ENCODE data around the gene ERP29.

Gene ERP29

GRCh38 chr12:112063273-112063672, 50.0 kb downstream of the ERP29 start:
- no peak for ATAC-seq (ENCODE audit: low read depth)
- no peak for DNase-seq (ENCODE audit: low spot score)
- H3K4me1 ChIP-seq (ENCODE audit: insufficient read depth, poor library complexity, severe bottlenecking) = no peaks in the 10 kb centered on the region
- H3K9me3 ChIP-seq (ENCODE audit: severe bottlenecking) = no peaks in the 10 kb centered on the region
- no peak for TF ChIP-seq CTCF (IDR thresholded peaks at IDR 0.05; ENCODE audit: poor library complexity, severe bottlenecking)
- no peak overlapping the region for H3K4me3 ChIP-seq (ENCODE audit: severe bottlenecking)
- H3K27me3 ChIP-seq (ENCODE audit: insufficient read depth, poor library complexity, severe bottlenecking) = no peaks in the 10 kb centered on the region
- peaks cover 93% of the 10 kb centered on the region for H3K36me3 ChIP-seq (ENCODE audit: low read depth)
- H3K27ac ChIP-seq (ENCODE audit: poor library complexity, severe bottlenecking) = no peak overlapping the region

- Histone ChIP-seq H3K27ac (ENCODE audit: poor library complexity, severe bottlenecking) (no peak overlapping the region), H3K4me1 (ENCODE audit: insufficient read depth, poor library complexity, severe bottlenecking) (no peaks in the 10 kb centered on the region), H3K36me3 (ENCODE audit: low read depth) (peaks cover 93% of the 10 kb centered on the region), H3K4me3 (ENCODE audit: severe bottlenecking) (no peak overlapping the region), H3K27me3 (ENCODE audit: insufficient read depth, poor library complexity, severe bottlenecking) (no peaks in the 10 kb centered on the region), H3K9me3 (ENCODE audit: severe bottlenecking) (no peaks in the 10 kb centered on the region)
- ATAC-seq (ENCODE audit: low read depth) (no peak), DNase-seq (ENCODE audit: low spot score) (no peak)
- TF ChIP-seq CTCF (IDR thresholded peaks at IDR 0.05; ENCODE audit: poor library complexity, severe bottlenecking) = no peak
These were observed 53.3 kb downstream of the ERP29 start for GRCh38 chr12:112066566-112066965.
